AG09319 (cell line): ENCODE measurements around the gene RBM18.

ENCODE experiments used
- DNase-seq: peaks from one replicate; pipeline ENCODE4 v3.0.0-alpha.2; 2010; ENCODE audit warnings: low read depth; ENCODE audit errors: extremely low read depth
- CTCF ChIP-seq: IDR thresholded peaks from 2 replicates; pipeline ENCODE4 v1.5.1; 2011; ENCODE audit warnings: low read depth, mild to moderate bottlenecking, inconsistent platforms, low read length, moderate library complexity

The RBM18 gene

GRCh38 chr9:122258886-122259415, 5.7 kb downstream of the RBM18 start:
- no peak for DNase-seq
- no peak for TF ChIP-seq CTCF

- no peak for TF ChIP-seq CTCF
- DNase-seq = no peak
Measured at GRCh38 chr9:122256206-122256605, 8.4 kb downstream of the RBM18 start.

GRCh38 chr9:122254761-122255160, 9.9 kb downstream of the RBM18 start:
- no peak for TF ChIP-seq CTCF
- no peak for DNase-seq

GRCh38 chr9:122252796-122253195, 11.8 kb downstream of the RBM18 start:
- TF ChIP-seq CTCF = no peak
- DNase-seq = no peak

- no peak for TF ChIP-seq CTCF
Measured at GRCh38 chr9:122251351-122251750, 13.3 kb downstream of the RBM18 start.

GRCh38 chr9:122248448-122248865, 16.2 kb downstream of the RBM18 start:
- no peak for TF ChIP-seq CTCF
- DNase-seq = no peak

More at GRCh38 chr9:122251351-122251750, 13.3 kb downstream of the RBM18 start:
- no peak for DNase-seq

GRCh38 chr9:122246666-122247065, 18.0 kb downstream of the RBM18 start:
- TF ChIP-seq CTCF = no peak

More at GRCh38 chr9:122246666-122247065, 18.0 kb downstream of the RBM18 start:
- DNase-seq = no peak
